Activated CD8-positive, alpha-beta memory T cell treated with anti-CD3 and anti-CD28 coated beads for 4 hours (primary cell): ENCODE data around the gene RNFT2.

Source experiments
- DNase-seq, 2 donors: peaks; one replicate each; pipeline ENCODE4 v3.0.0-alpha.2; 2020; ENCODE audit warnings: low read depth in 2 of 2

Gene RNFT2

DNA sequence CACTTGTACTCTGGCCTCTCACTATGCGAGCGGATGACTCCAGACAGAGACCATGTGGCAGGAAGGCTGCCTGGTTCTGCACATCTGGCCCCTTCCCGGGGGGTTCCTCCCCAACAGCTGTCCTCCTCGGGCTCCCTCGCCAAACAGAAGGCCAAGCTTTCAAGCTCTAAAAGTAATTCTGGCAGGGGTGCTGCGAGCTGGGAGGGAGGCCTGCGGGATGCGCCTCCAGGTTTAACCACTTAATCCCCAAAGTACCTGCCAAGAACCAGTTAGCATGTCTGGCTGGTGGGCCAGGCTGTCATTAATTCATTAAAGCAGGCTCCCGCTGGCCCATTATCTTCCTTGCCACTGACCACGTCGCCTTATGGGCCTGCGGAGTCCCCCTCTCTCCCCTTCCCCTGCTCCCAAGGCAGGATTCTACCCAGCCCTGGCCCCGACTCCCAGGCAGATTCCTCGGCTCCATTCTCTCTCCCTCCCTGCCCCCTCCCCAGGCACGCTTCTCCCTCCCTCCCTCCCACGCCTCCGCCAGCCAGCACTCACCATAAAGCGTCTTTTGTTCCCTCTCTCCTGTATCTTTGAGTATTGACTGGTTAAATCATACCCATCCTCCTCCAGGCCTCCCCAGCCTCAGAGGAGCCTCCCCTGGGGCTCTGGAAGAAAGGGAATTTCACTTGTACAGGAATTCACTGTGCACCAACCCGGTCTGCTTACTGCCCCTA is 138.2 kb downstream of the RNFT2 start:
- no peak for DNase-seq

DNA sequence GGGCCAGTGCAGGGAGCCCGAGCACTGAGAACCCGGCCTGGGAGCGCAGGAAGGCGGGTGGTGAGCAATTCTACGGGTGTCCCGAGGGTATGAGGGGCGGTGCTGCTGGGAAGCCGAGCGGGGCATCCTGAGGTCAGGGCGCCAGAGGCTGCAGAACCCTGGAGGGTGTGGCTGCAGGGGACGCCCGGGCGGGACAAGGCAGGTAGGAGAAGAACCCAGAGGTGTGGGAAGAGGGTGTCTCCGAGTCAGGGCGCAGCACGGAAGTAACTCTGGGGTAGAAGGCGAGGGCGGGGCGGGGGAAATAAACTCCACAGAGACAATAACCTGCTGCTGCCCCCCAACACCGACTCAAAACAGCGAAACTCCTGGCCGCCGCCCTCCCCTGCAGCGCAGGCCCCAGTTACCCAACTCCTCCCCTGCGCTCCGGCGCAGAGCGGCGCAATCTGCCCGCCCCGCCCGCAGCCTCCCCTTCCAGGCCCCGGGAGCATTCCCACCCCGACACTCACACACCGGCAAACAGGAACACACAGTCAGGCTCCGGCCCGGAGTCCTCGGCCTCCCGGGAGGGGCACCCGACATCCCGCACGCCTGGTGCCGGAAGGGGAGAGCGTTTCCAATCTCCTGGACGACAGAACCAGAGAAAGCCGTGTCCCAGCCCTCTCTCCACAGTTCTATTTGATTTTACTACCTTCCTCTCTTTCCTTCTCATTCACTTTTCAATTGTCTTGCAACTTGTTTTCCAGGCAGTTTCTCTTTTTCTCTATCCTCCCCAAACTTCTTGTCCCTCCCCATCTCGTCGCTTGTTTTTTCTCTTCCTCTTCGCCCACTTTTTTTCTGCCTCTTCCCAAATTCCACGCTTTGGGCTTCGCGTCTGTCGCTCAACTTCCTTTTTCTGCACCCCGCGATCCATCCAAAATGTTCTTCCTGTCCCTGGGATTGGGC is 140.7 kb downstream of the RNFT2 start:
- no peak for DNase-seq

- no peak for DNase-seq
These were observed 141.5 kb downstream of the RNFT2 start for GRCh38 chr12:116879509-116880212.

GRCh38 chr12:116880213-116880816 is 142.2 kb downstream of the RNFT2 start:
- no peak for DNase-seq

DNA sequence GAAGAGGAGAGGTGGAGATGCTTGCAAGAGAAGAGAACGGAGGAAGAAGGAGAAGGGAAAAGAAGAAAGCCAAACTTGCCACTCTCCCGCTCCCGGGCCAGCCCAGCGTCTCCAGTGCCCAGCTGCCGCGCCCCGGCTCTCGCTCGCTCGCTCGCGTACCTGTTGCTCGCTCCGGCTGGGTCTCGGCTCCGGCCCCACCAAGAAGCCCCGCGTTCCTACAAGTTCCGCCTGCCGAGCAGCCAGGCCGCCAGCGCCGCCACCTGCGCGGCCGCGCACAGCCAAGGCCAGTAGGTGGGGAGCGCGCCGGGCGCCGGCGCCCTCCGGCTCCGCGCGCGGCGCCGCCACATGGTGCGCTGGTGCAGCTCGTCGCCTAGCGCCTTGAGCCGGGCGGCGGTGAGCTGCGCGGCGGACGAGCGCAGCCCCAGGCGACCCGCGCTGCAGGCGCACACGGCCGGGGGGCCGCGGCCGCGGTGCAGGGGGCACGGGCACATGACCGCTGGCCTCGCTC is 142.8 kb downstream of the RNFT2 start:
- no peak for DNase-seq

DNA sequence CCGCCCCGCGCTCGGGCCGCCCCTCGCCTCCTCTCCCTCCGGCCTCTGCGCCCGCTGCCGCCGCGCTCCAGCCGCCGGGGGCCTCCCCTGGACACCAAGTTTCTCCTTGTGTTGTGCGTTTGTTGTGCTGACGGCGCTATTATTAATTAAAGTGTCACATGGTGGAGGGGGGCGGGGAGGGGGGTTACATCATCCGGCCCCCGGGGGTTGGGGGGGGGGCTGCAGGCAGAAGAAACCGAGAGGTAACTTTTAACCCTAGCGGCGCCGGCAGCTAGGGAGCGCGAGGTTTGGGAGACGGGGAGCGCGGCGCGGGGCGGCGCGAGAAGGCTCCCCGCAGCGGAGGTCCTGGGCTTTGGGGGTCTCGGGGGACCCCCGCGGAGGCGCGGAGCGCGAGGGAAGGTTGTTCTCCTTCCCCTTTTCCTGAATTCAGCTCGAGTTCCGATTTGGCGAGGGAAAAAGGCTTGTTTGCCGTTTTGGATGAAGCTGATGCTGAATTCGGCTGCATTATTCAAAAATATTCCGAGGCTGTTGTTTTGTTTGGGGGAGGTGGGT is 143.3 kb downstream of the RNFT2 start, which contains the start of gene HRK:
HRK (minus strand) TSS at position 117 of the 552 bp plus-strand sequence. CDS start 134 bp downstream, outside the sequence.
- DNase-seq = no peak

DNA sequence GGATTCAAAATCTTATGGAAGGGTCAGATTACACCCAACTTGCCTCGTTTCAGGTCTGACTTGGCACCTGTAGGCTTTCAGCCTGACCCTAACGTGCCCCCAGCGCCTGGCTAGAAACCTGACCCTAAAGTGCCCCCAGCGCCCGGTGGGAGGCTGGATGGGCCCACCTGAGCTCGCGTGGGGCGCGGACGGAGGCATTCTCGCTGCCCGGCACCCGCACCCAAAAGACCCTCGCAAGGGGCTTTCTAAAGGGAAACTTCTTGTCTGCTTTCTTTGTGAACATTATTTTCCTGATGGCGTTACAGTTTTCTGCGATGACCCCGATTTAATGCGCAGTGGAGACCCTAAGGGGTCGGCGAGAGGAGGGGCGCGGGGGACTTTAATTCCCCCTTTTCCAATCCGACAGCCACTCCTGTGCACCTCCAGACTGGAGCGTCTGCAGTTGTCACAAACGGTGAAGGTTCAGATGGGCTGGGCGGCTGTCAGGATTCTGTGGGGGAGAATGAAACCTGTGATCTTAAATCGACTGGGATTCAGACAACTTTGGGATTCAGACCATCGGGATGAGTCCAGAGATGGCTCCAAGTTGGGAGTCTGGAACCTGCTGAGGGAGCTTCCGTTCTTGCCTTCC is 143.9 kb downstream of the RNFT2 start:
- DNase-seq = no peak

DNA sequence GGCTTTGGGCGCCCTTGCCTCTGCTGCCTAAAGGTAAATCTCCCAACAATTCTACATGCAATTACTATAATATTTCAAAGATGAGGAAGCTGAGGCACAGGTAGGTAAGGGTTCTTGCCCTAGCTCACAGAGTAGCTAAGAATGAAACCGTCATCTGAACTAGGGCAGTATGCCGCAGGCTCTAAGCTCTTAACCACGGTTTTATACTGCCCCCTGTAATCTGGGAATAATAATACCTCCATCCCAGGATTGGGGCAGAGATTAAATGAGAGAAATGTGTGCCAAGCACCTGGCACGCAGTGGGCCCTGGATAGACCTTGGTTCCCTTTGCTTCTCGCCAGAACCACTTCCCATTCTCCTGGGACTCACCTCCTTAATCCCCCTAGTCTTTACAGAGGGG is 144.6 kb downstream of the RNFT2 start:
- DNase-seq = no peak

GRCh38 chr12:116884871-116885270 is 146.8 kb downstream of the RNFT2 start:
- no peak for DNase-seq

GRCh38 chr12:116885491-116885890 is 147.4 kb downstream of the RNFT2 start:
- no peak for DNase-seq

GRCh38 chr12:116887244-116887643 is 149.1 kb downstream of the RNFT2 start:
- no peak for DNase-seq

GRCh38 chr12:116887897-116888296 is 149.8 kb downstream of the RNFT2 start:
- DNase-seq = no peak

- DNase-seq = no peak
These were observed 152.2 kb downstream of the RNFT2 start for GRCh38 chr12:116890330-116890729.

GRCh38 chr12:116891019-116891418 is 152.9 kb downstream of the RNFT2 start:
- DNase-seq = no peak

DNA sequence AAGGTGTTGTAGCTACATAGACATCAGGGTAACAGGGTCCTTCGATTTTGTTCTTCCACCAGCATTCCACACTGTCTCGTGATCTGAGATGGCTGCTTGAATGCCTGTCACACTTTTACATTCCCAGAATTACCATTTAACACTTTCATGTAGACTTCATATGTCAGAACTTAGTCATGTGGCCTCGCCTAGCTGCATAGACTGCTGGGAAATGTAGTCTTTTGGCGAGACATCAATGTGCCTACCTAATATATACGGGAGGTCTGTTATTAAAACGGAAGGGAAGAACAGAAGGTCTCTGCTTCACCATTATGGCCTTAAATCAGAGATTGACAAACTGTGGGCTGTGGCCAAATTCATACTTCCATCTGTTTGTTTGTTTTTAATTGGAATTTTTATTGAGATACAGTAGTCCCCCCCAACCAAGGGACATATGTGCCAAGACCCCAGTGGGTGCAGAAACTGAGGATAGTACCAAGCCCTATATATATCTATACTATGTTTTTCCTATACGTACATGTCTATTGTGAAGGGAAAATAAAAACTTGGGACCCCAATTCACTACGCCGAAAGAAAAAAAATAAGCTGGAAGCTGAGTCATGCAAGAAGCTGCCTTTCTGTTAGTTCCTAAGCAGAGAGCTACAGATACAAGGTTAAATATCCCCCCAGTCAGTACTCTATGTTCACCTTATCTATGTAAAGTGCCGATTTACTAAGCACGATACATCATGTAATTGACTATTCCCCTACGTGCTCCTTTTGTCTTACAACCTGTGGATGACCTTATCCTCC is 154.4 kb downstream of the RNFT2 start:
- no peak for DNase-seq

GRCh38 chr12:116894913-116895312 is 156.8 kb downstream of the RNFT2 start:
- no peak for DNase-seq

DNA sequence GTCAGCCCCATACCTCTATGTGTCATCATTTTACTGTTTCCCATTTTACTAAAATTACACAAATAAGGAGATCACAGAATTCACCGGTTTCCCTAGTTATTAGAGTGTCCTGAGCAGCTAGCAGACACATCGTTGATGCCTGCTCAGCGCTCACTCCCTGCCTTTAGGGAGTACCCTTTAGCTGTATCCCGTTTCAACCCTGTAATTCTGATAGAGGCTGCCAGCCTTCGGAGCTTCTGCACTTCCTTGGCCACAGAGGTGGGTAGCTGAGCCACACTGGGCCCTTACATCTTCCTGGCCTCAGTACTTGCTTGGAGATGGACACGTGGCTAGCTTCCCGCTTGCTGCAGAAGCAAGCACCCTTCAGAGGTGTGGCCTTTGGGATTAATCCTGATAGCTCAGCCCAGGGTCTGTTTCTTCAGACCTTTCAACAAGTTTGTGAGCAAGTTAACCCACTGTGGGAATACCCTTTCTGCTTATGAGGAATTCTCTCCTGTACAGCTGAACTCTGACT is 158.4 kb downstream of the RNFT2 start:
- no peak for DNase-seq

DNA sequence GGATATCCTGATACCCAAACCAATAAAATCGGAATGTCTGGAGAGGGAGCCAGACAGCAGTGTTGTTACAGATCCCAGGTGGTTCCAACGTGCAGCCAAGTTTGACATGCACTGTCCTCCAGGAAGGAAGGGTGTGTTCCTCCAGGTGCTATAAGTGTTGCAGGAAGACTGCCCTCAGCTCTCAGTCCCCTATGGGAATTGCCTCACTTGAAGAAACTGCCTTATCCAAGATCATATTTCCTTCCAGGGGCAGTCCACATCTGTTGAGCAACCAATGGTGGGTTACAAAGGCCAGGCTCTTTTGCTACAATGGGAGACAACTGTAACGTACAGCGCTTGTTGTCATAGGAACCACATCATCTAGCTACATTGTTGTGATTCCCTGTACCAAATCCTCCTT is 159.4 kb downstream of the RNFT2 start:
- no peak for DNase-seq

- DNase-seq = no peak
These were observed 160.6 kb downstream of the RNFT2 start for GRCh38 chr12:116898669-116899068.

GRCh38 chr12:116901612-116902011 is 163.5 kb downstream of the RNFT2 start:
- no peak for DNase-seq
